HepG2 (cell line): ENCODE data around the gene RSL1D1. TPM values are rescaled to one million over a fixed set of nuclear protein-coding genes. Genes with fewer than 3 reads are reported as not detected.
A peak's percentile ranks its signal among the peaks of the same experiment; 100 is the strongest.

Experiments used
- ATAC-seq: fragments of 200-7000 bp; cut with Tn5 transposase; 3 replicates; pipeline ENCODE4 v1.9.1; 2020; ENCODE audit warnings: mild to moderate bottlenecking, moderate library complexity
- BruUV-seq: library from RNA; stranded (reverse); fragments of 400-500 nt; replicated peaks from 2 replicates; lab custom pipeline; 2021; lab: Mats Ljungman, UMichigan
- CTCF ChIA-PET: fragments of 300-600 bp; formaldehyde crosslinking; extraction: SDS; loops from one replicate; lab custom pipeline; 2021; ENCODE audit warnings: low total read pairs, inconsistent platforms, low intra/inter-chr PET ratio; lab: Yijun Ruan, JAX
- POLR2A ChIA-PET: fragments of 350-600 bp; sonication (Branson Sonifier 250); formaldehyde crosslinking; loops from one replicate; lab custom pipeline; 2020; ENCODE audit warnings: antibody characterized with exemption, inconsistent platforms; lab: Yijun Ruan, JAX
- DNase-seq: peaks from one replicate; pipeline ENCODE4 v3.0.0-alpha.2; 2015; ENCODE audit warnings: low spot score
- FAIRE-seq: peaks from 3 replicates; lab custom pipeline; 2011; peaks lifted over from hg19 to GRCh38; lab: Jason Lieb, UNC
- H2AFZ ChIP-seq: one replicate; pipeline ENCODE4 v1.6.1; 2011; ENCODE audit warnings: low read length, inconsistent platforms
- H3K27ac ChIP-seq: fragments of 300-600 bp; 3 replicates; pipeline ENCODE4 v1.8.0; 2011; ENCODE audit warnings: mixed run types, mild to moderate bottlenecking, mixed read lengths, low read length, inconsistent platforms; ENCODE audit not compliant: insufficient read depth; ENCODE audit errors: extremely low read length
- H3K27me3 ChIP-seq, 2 experiments: fragments of 200-600 bp in 1 of 2; 2 replicates in 1 of 2; 3 replicates in 1 of 2; pipeline versions ENCODE4 v1.6.0 to v1.8.0; 2011; ENCODE audit warnings: low read length in 2 of 2, mild to moderate bottlenecking in 2 of 2, moderate library complexity in 2 of 2, inconsistent platforms in 1 of 2; ENCODE audit not compliant: insufficient read depth in 2 of 2, control insufficient read depth in 1 of 2
- H3K36me3 ChIP-seq, 2 experiments: fragments of 200-600 bp in 1 of 2; replicated peaks in 1 of 2; 2 replicates in 1 of 2; 3 replicates in 1 of 2; pipeline versions ENCODE4 v1.5.1 to v1.8.0; 2011; ENCODE audit warnings: low read length in 2 of 2, inconsistent platforms in 1 of 2; ENCODE audit not compliant: insufficient read depth in 2 of 2, control insufficient read depth in 1 of 2
- H3K4me1 ChIP-seq: 2 replicates; pipeline ENCODE4 v1.5.1; 2012; ENCODE audit warnings: low read length, inconsistent platforms; ENCODE audit not compliant: insufficient read depth
- H3K4me2 ChIP-seq: 2 replicates; pipeline ENCODE4 v1.6.0; 2011; ENCODE audit warnings: low read depth, low read length, inconsistent platforms
- H3K4me3 ChIP-seq, 3 experiments: fragments of 200-600 bp in 1 of 3; sonication (generic), shearing (Covaris generic) in 1 of 3; replicated peaks in 1 of 3; 2 replicates each; pipeline ENCODE4 v1.5.1; 2011 to 2016; ENCODE audit warnings: low read length in 3 of 3, inconsistent platforms in 2 of 3, low read depth in 2 of 3, mild to moderate bottlenecking in 2 of 3, control low read depth in 1 of 3, mixed read lengths in 1 of 3; ENCODE audit not compliant: insufficient read depth in 1 of 3
- H3K79me2 ChIP-seq: one replicate; pipeline ENCODE4 v1.6.1; 2011; ENCODE audit warnings: low read length, inconsistent platforms; ENCODE audit not compliant: insufficient read depth
- H3K9ac ChIP-seq: 2 replicates; pipeline ENCODE4 v1.6.0; 2011; ENCODE audit warnings: mild to moderate bottlenecking, low read depth, low read length, inconsistent platforms; ENCODE audit not compliant: insufficient read depth
- H3K9me3 ChIP-seq: 2 replicates; pipeline ENCODE4 v1.5.1; 2012; ENCODE audit warnings: mild to moderate bottlenecking, low read length
- H4K20me1 ChIP-seq: 2 replicates; pipeline ENCODE4 v1.6.0; 2011; ENCODE audit warnings: inconsistent platforms, mild to moderate bottlenecking, low read length, moderate library complexity; ENCODE audit not compliant: insufficient read depth
- FOXJ3 ChIP-seq: sonication (generic); formaldehyde crosslinking; IDR thresholded peaks from 2 replicates; pipeline ENCODE4 v1.4.0; 2020; ENCODE audit warnings: missing genetic modification reagents, mild to moderate bottlenecking, borderline replicate concordance
- GATAD1 ChIP-seq: IDR thresholded peaks from 2 replicates; pipeline ENCODE4 v1.6.1; 2016; ENCODE audit warnings: missing genetic modification reagents, missing compliant biosample characterization
- GFI1 ChIP-seq: sonication (generic); formaldehyde crosslinking; IDR thresholded peaks from 2 replicates; pipeline ENCODE4 v1.5.0; 2020; ENCODE audit warnings: missing genetic modification reagents, mild to moderate bottlenecking, borderline replicate concordance
- HOXA3 ChIP-seq: sonication (generic); formaldehyde crosslinking; IDR thresholded peaks from 2 replicates; pipeline ENCODE4 v1.5.0; 2020; ENCODE audit warnings: missing genetic modification reagents
- MAFF ChIP-seq: IDR thresholded peaks from 2 replicates; pipeline ENCODE4 v1.6.1; 2011; ENCODE audit warnings: low read depth, low read length, improper control_type of control experiment
- MAFK ChIP-seq, 2 experiments: IDR thresholded peaks in 1 of 2; conservative IDR thresholded peaks in 1 of 2; 2 replicates each; pipeline ENCODE4 v1.6.1; 2011; ENCODE audit warnings: improper control_type of control experiment in 2 of 2, low read length in 2 of 2
- RBM22 ChIP-seq: fragments of 200-400 bp; formaldehyde crosslinking; optimal IDR thresholded peaks from 2 replicates; pipeline ENCODE3; 2017; ENCODE audit warnings: mild to moderate bottlenecking, low read length, moderate library complexity
- SAP130 ChIP-seq: IDR thresholded peaks from 2 replicates; pipeline ENCODE4 v1.6.1; 2016; ENCODE audit warnings: low read depth
- SNRNP70 ChIP-seq: fragments of 200-400 bp; formaldehyde crosslinking; IDR thresholded peaks from 2 replicates; pipeline ENCODE4 v1.6.1; 2017; ENCODE audit warnings: mild to moderate bottlenecking, low read depth, low read length, moderate library complexity
- ZNF124 ChIP-seq: sonication (generic); formaldehyde crosslinking; IDR thresholded peaks from 2 replicates; pipeline ENCODE4 v1.4.0; 2020; ENCODE audit warnings: missing genetic modification reagents
- ZNF207 ChIP-seq: fragments of 450-650 bp; IDR thresholded peaks from 2 replicates; pipeline ENCODE4 v1.6.1; 2016; ENCODE audit warnings: antibody characterized with exemption, borderline replicate concordance
- ZNF263 ChIP-seq: sonication (generic); formaldehyde crosslinking; IDR thresholded peaks from 2 replicates; pipeline ENCODE4 v1.4.0; 2020; ENCODE audit warnings: missing genetic modification reagents
- ZNF547 ChIP-seq: sonication (generic); formaldehyde crosslinking; IDR thresholded peaks from 2 replicates; pipeline ENCODE4 v1.5.1; 2020; ENCODE audit warnings: mild to moderate bottlenecking, missing genetic modification reagents
- ZNF629 ChIP-seq: sonication (generic); formaldehyde crosslinking; conservative IDR thresholded peaks from 2 replicates; pipeline ENCODE4 v1.5.0; 2020; ENCODE audit warnings: missing genetic modification reagents
- WGBS: methylation state at CpG from one replicate; pipeline ENCODE4 v1.1.6; 2017; ENCODE audit warnings: low lambda C conversion rate; 5-methylcytosine and 5-hydroxymethylcytosine counted together
- in situ Hi-C: cut with HindIII; loops from 2 replicates; pipeline ENCODE4 v1.10.0; 2017; ENCODE audit warnings: low pct_unique_long_range_greater_than_20kb; ENCODE audit not compliant: extremely low pct_ligation_motif_present
- intact Hi-C: fragments of 100-400 bp; cut with micrococcal nuclease; formaldehyde crosslinking; loops from one replicate; pipeline ENCODE4 v1.10.0; 2022; ENCODE audit not compliant: unreplicated experiment
- polyA plus RNA-seq, 8 experiments: library from polyadenylated mRNA; depleted of rRNA in 3 of 8; stranded (reverse) in 7 of 8; unstranded in 1 of 8; fragments of >200 nt; fragmentation: Illumina TruSeq in 4 of 8; extraction: Trizol in 4 of 8; gene quantifications; 2 replicates each; pipeline versions ENCODE4 v1.2.1 to v1.2.3, GENCODE V29; 2011 to 2016; ENCODE audit warnings: low read depth in 4 of 8, missing spikeins in 1 of 8, mixed read lengths in 1 of 8; ENCODE audit not compliant: insufficient read depth in 1 of 8
- total RNA-seq, 5 experiments: library from RNA; depleted of rRNA; stranded (reverse); fragments of >200 nt; fragmentation: Illumina TruSeq; extraction: Trizol; gene quantifications; 2 replicates each; pipeline ENCODE4 v1.2.3, GENCODE V29; 2016; ENCODE audit warnings: low read depth in 1 of 5

Gene RSL1D1
- total and polyA plus RNA-seq, 2 of the 13 experiments (the other 11 are each of a cell fraction or from before 2014, with no cell fraction given): 187 to 343 TPM

- H3K79me2 ChIP-seq: peaks cover 5% of the 10 kb centered on the region
- FAIRE-seq: no peak
- POLR2A ChIA-PET: no interaction called here
- H3K9ac ChIP-seq: no peak overlapping the region
- BruUV-seq: TSS peak; percentile 40
- H3K9me3 ChIP-seq: no peaks in the 10 kb centered on the region
- H3K4me1 ChIP-seq: no peaks in the 10 kb centered on the region
- in situ Hi-C loops (no loop called here), intact Hi-C loops (no loop called here)
- H3K27ac ChIP-seq: no peak overlapping the region
- peak; percentile 68 for TF ChIP-seq MAFF
- TF ChIP-seq ZNF629 (CRISPR knock-in tag): no peak
- TF ChIP-seq MAFK (conservative IDR thresholded peaks at IDR 0.05 in 1 of 2, IDR thresholded peaks at IDR 0.05 in 1 of 2; ENCODE audit: low read length in 2 of 2): peak; percentile 62 to 79
- no peak for TF ChIP-seq SNRNP70
- TF ChIP-seq ZNF547 (CRISPR knock-in tag): no peak
- H3K27me3 ChIP-seq: no peaks in the 10 kb centered on the region
- H2AFZ ChIP-seq: no peak overlapping the region
- H3K4me2 ChIP-seq: no peak overlapping the region
- no peak for DNase-seq
- no peaks in the 10 kb centered on the region for H4K20me1 ChIP-seq
- peaks cover 53 to 78% of the 10 kb centered on the region in 2 experiments for H3K36me3 ChIP-seq
- H3K4me3 ChIP-seq: no peak overlapping the region
- ATAC-seq: no peak
- CTCF ChIA-PET: no interaction called here
- WGBS: 95% methylated on average over 5 of the region's 5 CpGs
Measured at GRCh38 chr16:11890231-11890965, 39.1 kb upstream of the RSL1D1 start.

DNA sequence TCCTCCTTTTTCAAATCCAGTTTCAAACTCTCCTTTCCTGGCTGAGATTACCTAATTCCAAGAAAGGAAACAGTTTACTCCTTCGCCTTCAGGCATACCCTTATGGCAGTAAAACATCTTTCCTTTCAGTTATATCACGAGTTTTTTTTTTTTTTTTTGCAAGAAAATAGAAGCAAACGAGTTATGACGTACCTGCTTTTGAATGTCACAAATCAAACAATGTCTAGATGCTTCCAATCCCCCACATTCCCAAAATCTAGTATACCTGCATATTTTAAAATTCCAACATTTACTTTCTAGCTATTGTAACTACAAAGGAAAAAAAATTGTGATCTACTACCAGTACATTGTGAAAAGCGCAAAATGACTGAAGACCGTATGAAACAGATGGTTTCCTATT is 35.5 kb upstream of the RSL1D1 start:
- Histone ChIP-seq H3K9ac (no peak overlapping the region), H3K36me3 (peaks cover 47 to 84% of the 10 kb centered on the region in 2 experiments), H3K4me1 (no peaks in the 10 kb centered on the region), H3K79me2 (peaks cover 1% of the 10 kb centered on the region), H3K27me3 (no peaks in the 10 kb centered on the region), H2AFZ (no peak overlapping the region), H4K20me1 (no peaks in the 10 kb centered on the region), H3K4me2 (no peak overlapping the region), H3K9me3 (no peaks in the 10 kb centered on the region), H3K27ac (no peak overlapping the region), H3K4me3 (no peak overlapping the region)
- POLR2A ChIA-PET: no interaction called here
- FAIRE-seq (no peak), DNase-seq (no peak), ATAC-seq (no peak)
- TF ChIP-seq GATAD1: no peak
- no peak for TF ChIP-seq ZNF207
- no peak for TF ChIP-seq ZNF263 (CRISPR knock-in tag)
- TF ChIP-seq ZNF124: no peak
- no peak for TF ChIP-seq GFI1 (CRISPR knock-in tag)
- no peak for TF ChIP-seq HOXA3
- peak; percentile 10 for TF ChIP-seq RBM22
- TF ChIP-seq FOXJ3 (CRISPR knock-in tag): no peak
- no peak for TF ChIP-seq SAP130
- in situ Hi-C loops: no loop called here
- CTCF ChIA-PET: no interaction called here
- BruUV-seq: no TSS peak
- WGBS: 96% methylated on average over 6 of the region's 6 CpGs
- intact Hi-C loops: no loop called here
